ENCODE results near the gene SLC35A2. TPM values are rescaled to one million over a fixed set of nuclear protein-coding genes. Genes with fewer than 3 reads are reported as not detected.

Gene SLC35A2
- total RNA-seq, 4 donors from 2014 or later: 14.0 to 27.9 (median 25.4) TPM

DNA sequence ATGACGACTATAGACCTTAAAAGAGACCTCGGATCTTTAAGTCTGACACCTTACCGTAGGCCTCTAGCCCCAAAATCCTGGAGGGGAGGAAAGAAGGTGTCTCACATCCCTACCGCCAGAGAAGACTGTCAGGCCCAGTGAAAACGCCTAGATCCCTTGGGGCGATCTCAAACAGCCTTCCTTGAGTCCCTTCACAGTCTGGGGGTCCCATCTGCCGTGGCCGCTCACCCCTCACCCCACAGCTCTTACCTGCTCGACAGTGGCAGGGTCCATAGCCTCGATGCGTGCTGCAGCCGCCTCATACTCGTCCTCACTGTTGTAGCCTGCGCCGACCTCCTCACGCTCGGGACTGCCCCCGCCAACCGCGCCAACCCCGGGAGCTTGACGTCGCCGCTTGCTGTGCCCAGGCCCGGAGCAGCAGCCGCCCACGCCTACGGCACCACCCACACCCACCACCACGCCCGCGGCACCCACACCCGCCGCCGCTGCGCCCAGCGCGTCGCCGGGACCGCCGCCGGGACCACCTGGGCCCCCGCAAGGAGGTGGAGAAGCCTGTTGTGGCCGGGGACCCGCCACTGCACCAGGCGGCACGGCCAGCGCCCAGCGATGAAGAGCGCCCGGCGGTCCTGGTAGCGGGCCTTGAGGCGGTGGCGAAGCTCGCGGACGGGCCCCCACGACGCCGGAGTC, 45.4 kb upstream of the SLC35A2 start:
- WGBS, 2 donors: 1 to 44% methylated on average over 25 to 43 of the region's 61 CpGs
- intact Hi-C loops (cut with DNase I; ENCODE audit: low total_unique reads): no loop called here

DNA sequence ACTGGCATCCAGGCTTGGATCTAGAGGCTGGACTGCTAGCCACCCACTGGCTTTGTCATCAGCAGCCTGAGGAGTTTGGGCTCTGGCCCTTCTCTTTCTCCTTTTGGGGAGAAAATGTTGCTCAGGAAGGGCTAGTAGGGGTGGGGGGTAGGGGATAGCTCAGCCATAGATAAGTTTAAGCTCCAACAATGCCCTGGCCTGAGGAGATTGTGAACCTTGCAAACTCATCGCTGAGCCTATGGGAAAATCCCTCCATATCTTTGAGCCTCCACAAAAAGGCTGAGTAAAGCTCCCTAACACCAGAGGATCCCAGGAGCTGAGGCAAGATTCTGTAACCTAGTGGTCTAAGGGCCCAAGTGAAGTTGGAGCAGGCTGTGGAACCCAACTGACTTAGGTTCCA, 37.1 kb upstream of the SLC35A2 start:
- WGBS, 2 donors: 92 to 100% methylated on average over 1 of the region's 1 CpG
- DNase-seq (ENCODE audit: low spot score in 2 of 2): no peak
- TF ChIP-seq, protein P1, sequence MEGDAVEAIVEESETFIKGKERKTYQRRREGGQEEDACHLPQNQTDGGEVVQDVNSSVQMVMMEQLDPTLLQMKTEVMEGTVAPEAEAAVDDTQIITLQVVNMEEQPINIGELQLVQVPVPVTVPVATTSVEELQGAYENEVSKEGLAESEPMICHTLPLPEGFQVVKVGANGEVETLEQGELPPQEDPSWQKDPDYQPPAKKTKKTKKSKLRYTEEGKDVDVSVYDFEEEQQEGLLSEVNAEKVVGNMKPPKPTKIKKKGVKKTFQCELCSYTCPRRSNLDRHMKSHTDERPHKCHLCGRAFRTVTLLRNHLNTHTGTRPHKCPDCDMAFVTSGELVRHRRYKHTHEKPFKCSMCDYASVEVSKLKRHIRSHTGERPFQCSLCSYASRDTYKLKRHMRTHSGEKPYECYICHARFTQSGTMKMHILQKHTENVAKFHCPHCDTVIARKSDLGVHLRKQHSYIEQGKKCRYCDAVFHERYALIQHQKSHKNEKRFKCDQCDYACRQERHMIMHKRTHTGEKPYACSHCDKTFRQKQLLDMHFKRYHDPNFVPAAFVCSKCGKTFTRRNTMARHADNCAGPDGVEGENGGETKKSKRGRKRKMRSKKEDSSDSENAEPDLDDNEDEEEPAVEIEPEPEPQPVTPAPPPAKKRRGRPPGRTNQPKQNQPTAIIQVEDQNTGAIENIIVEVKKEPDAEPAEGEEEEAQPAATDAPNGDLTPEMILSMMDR (IDR thresholded peaks at IDR 0.05): no peak
- no peak for TF ChIP-seq POLR2A (IDR thresholded peaks at IDR 0.05)
- intact Hi-C loops (cut with DNase I; ENCODE audit: low total_unique reads): no loop called here
- H3K4me3 ChIP-seq (ENCODE audit: low read depth, poor library complexity, severe bottlenecking): no peak overlapping the region

More for the DNA sequence above, 45.4 kb upstream of the SLC35A2 start:
- DNase-seq (ENCODE audit: low spot score in 2 of 2): no peak
- peak overlapping the region; percentile 55 for H3K4me3 ChIP-seq (ENCODE audit: low read depth, poor library complexity, severe bottlenecking)
- TF ChIP-seq POLR2A (IDR thresholded peaks at IDR 0.05): no peak
- TF ChIP-seq, protein P1 (IDR thresholded peaks at IDR 0.05): no peak

DNA sequence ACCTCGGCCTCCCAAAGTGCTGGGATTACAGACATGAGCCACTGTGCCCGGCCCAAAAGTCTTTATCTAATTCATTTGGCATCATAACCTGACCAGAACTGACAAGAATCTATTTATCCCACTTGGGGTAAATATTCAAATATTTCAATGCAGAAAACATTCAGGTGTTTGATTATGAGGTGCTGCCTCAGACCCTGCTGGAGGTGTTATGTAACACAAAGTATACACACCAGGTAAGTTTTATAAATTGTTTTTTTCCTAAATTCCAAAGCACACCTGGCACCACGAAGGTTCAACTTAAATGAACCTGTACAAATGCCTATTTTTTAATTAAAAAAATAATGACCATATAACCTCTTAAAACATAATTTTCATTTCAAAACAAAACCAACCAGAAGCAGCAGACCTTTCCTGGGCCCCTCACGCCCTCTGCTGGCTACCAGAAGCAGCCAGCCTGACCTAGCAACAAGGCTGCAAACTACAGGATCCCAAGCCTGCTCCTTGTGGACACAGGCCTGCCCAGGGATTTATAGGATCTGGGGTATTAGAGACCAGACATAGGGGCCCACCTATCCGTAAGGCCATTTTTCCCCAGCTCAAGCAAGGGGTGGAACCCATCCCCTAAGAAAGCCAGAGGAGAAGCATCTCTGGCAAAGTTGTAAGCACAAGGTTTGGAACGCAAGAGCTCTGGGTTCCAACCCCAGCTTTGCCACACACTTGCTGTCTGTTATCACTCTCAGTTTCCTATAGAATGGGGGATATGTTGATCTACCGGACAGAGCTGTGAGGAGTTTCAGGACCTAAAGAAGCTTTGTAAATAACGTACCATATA, 34.3 kb upstream of the SLC35A2 start:
- WGBS, 2 donors: 50 to 53% methylated on average over 8 of the region's 8 CpGs
- no peak for TF ChIP-seq POLR2A (IDR thresholded peaks at IDR 0.05)
- TF ChIP-seq, protein P1 (IDR thresholded peaks at IDR 0.05): no peak
- no peak overlapping the region for H3K4me3 ChIP-seq (ENCODE audit: low read depth, poor library complexity, severe bottlenecking)
- intact Hi-C loops (cut with DNase I; ENCODE audit: low total_unique reads): no loop called here
- no peak for DNase-seq (ENCODE audit: low spot score in 2 of 2)

DNA sequence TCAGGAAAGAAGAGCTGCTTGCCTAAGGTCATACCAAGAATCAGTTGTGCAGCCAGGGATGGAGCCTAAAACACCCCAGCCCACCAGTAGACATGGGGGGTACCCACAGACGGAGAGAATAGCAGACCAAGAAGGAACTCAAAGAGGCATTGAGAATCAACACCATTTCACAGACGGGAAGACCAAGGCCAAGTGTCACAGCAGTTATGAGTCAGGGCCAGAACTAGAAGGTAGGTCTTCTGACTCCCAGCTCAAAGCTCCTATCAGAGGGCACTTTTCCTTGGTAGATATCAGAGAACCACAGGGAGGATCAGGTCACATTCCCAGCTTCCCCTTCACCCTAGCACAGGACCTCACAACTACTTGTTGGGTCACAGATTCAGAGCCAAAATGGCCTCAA, 31.4 kb upstream of the SLC35A2 start:
- WGBS, 2 donors: 74 to 86% methylated on average over 2 of the region's 2 CpGs
- intact Hi-C loops (cut with DNase I; ENCODE audit: low total_unique reads): no loop called here
- DNase-seq (ENCODE audit: low spot score in 2 of 2): no peak
- no peak for TF ChIP-seq POLR2A (IDR thresholded peaks at IDR 0.05)
- TF ChIP-seq, protein P1 (IDR thresholded peaks at IDR 0.05): no peak
- no peak overlapping the region for H3K4me3 ChIP-seq (ENCODE audit: low read depth, poor library complexity, severe bottlenecking)

GRCh38 chrX:48940404-48940955, 29.0 kb upstream of the SLC35A2 start:
- intact Hi-C loops (cut with DNase I; ENCODE audit: low total_unique reads): no loop called here
- no peak for TF ChIP-seq POLR2A (IDR thresholded peaks at IDR 0.05)
- TF ChIP-seq, protein P1 (IDR thresholded peaks at IDR 0.05): no peak
- 83% methylated on average over 2 of the region's 2 CpGs for WGBS, 2 donors
- DNase-seq (ENCODE audit: low spot score in 2 of 2): no peak
- H3K4me3 ChIP-seq (ENCODE audit: low read depth, poor library complexity, severe bottlenecking): no peak overlapping the region
